HEK293T (cell line): ENCODE measurements around the gene TSPOAP1.

Experiments
- BHLHE40 ChIP-seq: fragments of 450-650 bp; IDR thresholded peaks from 2 replicates; pipeline ENCODE4 v1.6.1; 2016; ENCODE audit warnings: mild to moderate bottlenecking, moderate library complexity, borderline replicate concordance
- ELF4 ChIP-seq: fragments of 450-650 bp; IDR thresholded peaks from 2 replicates; pipeline ENCODE4 v1.6.1; 2017; ENCODE audit warnings: antibody characterized with exemption
- FOXA1 ChIP-seq: fragments of 450-650 bp; IDR thresholded peaks from 2 replicates; pipeline ENCODE4 v1.6.1; 2016; ENCODE audit warnings: mild to moderate bottlenecking
- FOXM1 ChIP-seq: fragments of 450-650 bp; IDR thresholded peaks from 2 replicates; pipeline ENCODE4 v1.6.1; 2017; ENCODE audit warnings: mild to moderate bottlenecking, borderline replicate concordance
- NFRKB ChIP-seq: fragments of 450-650 bp; IDR thresholded peaks from 2 replicates; pipeline ENCODE4 v1.6.1; 2016; ENCODE audit warnings: mild to moderate bottlenecking, moderate library complexity
- SP1 ChIP-seq: fragments of 450-650 bp; IDR thresholded peaks from 2 replicates; pipeline ENCODE4 v1.6.1; 2017
- SUZ12 ChIP-seq: fragments of 450-650 bp; IDR thresholded peaks from 2 replicates; pipeline ENCODE4 v1.6.1; 2016; ENCODE audit warnings: mild to moderate bottlenecking
- ZNF384 ChIP-seq: fragments of 450-650 bp; IDR thresholded peaks from 2 replicates; pipeline ENCODE4 v1.6.1; 2016
- TF ChIP-seq, protein P1 (sequence below): fragments of 450-650 bp; IDR thresholded peaks from 2 replicates; pipeline ENCODE4 v1.6.1; 2016

DNA sequence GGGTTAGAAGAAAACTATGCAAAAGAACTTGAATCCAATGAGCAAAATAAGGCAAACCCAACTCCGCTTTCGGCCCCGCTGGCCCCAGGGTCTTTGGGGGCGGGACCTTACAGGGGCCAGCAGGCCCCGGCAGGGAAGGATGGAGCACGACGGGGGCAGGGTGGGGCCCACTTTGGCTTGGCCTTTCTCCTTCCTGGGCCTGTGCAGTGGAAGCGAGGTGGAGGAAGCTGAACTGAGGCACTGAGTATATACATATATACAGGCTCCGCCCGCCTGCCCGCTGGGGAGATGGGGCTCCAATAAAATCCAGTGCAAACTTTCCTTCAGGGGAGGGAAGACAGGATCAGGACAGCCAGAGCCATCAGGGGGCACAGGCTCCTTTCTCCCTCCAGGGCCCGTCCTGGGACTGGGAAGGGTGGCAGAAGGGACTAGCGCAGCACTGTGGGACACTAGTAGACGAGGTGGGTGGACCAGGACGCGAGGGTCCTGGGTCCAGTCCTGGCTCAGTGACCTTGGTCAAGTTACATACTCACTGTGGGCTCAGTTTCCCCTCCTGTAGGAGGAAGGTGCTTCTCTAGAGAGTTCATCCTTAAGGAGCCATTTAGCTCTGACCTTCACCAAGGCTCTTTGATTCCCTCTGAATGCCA lies 27.0 kb downstream of the TSPOAP1 start:
- no peak for TF ChIP-seq SP1
- TF ChIP-seq FOXA1: no peak
- no peak for TF ChIP-seq ELF4
- no peak for TF ChIP-seq BHLHE40
- TF ChIP-seq NFRKB: no peak
- TF ChIP-seq, protein P1, sequence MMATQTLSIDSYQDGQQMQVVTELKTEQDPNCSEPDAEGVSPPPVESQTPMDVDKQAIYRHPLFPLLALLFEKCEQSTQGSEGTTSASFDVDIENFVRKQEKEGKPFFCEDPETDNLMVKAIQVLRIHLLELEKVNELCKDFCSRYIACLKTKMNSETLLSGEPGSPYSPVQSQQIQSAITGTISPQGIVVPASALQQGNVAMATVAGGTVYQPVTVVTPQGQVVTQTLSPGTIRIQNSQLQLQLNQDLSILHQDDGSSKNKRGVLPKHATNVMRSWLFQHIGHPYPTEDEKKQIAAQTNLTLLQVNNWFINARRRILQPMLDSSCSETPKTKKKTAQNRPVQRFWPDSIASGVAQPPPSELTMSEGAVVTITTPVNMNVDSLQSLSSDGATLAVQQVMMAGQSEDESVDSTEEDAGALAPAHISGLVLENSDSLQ: no peak
- TF ChIP-seq SUZ12: no peak
- TF ChIP-seq FOXM1: no peak
- TF ChIP-seq ZNF384: no peak
